HG03280 (cell line): ENCODE data around the gene SH3RF3.

Experiments used
- ATAC-seq: cut with Tn5 transposase; IDR thresholded peaks from one replicate; pipeline ENCODE4 v1.9.1; 2021; ENCODE audit warnings: mild to moderate bottlenecking, moderate library complexity; ENCODE audit not compliant: unreplicated experiment

SH3RF3 gene

GRCh38 chr2:109256111-109256510 lies 127.1 kb downstream of the SH3RF3 start:
- ATAC-seq: no peak

- no peak for ATAC-seq
Observed at GRCh38 chr2:109256921-109257320, 127.9 kb downstream of the SH3RF3 start.

GRCh38 chr2:109257653-109258052 lies 128.6 kb downstream of the SH3RF3 start:
- no peak for ATAC-seq

GRCh38 chr2:109258376-109258775 lies 129.4 kb downstream of the SH3RF3 start:
- no peak for ATAC-seq

- no peak for ATAC-seq
Observed at GRCh38 chr2:109258905-109259540, 130.0 kb downstream of the SH3RF3 start.

- ATAC-seq: no peak
Observed at GRCh38 chr2:109259671-109260070, 130.7 kb downstream of the SH3RF3 start.

- ATAC-seq: no peak
Observed at GRCh38 chr2:109260116-109260855, 131.3 kb downstream of the SH3RF3 start.

GRCh38 chr2:109260886-109261700 lies 132.1 kb downstream of the SH3RF3 start:
- ATAC-seq: no peak

- no peak for ATAC-seq
Observed at GRCh38 chr2:109261906-109262631, 133.1 kb downstream of the SH3RF3 start.

GRCh38 chr2:109264595-109265328 lies 135.8 kb downstream of the SH3RF3 start:
- no peak for ATAC-seq

- no peak for ATAC-seq
Observed at GRCh38 chr2:109265369-109265768, 136.4 kb downstream of the SH3RF3 start.

GRCh38 chr2:109265953-109266352 lies 136.9 kb downstream of the SH3RF3 start:
- no peak for ATAC-seq

GRCh38 chr2:109266496-109266895 lies 137.5 kb downstream of the SH3RF3 start:
- ATAC-seq: no peak

GRCh38 chr2:109266998-109267854 lies 138.2 kb downstream of the SH3RF3 start:
- ATAC-seq: no peak

- no peak for ATAC-seq
Observed at GRCh38 chr2:109268916-109269315, 139.9 kb downstream of the SH3RF3 start.

- ATAC-seq: no peak
Observed at GRCh38 chr2:109269706-109270504, 140.9 kb downstream of the SH3RF3 start.

- ATAC-seq: no peak
Observed at GRCh38 chr2:109270505-109271312, 141.7 kb downstream of the SH3RF3 start.

- ATAC-seq: no peak
Observed at GRCh38 chr2:109271920-109272319, 142.9 kb downstream of the SH3RF3 start.
